Astrocyte (in vitro differentiated cells and primary cell): Measurements from ENCODE around the gene SERPINH1. TPM values are rescaled to one million over a fixed set of nuclear protein-coding genes. Genes with fewer than 3 reads are reported as not detected.
"Not testable (repeated sequence)": the region's sequence is repeated elsewhere in the genome, so short reads cannot be mapped to it uniquely, and the experiment has no call there.

Source experiments
- DNase-seq: peaks from one replicate; pipeline ENCODE4 v3.0.0-alpha.2; 2010; ENCODE audit warnings: low read depth
- FAIRE-seq: peaks from 2 replicates; lab custom pipeline; 2011; peaks lifted over from hg19 to GRCh38; lab: Jason Lieb, UNC
- H2AFZ ChIP-seq: 2 replicates; pipeline ENCODE4 v1.6.0; 2012; ENCODE audit warnings: low read depth, low read length, inconsistent platforms
- H3K27ac ChIP-seq: 2 replicates; pipeline ENCODE4 v1.5.1; 2011; ENCODE audit warnings: low read depth, low read length, inconsistent platforms
- H3K27me3 ChIP-seq: 2 replicates; pipeline ENCODE4 v1.6.0; 2011; ENCODE audit warnings: low read length, inconsistent platforms; ENCODE audit not compliant: insufficient read depth
- H3K36me3 ChIP-seq: 2 replicates; pipeline ENCODE4 v1.5.1; 2011; ENCODE audit warnings: low read length, inconsistent platforms; ENCODE audit not compliant: insufficient read depth
- H3K4me1 ChIP-seq: 2 replicates; pipeline ENCODE4 v1.5.1; 2011; ENCODE audit warnings: low read length, inconsistent platforms; ENCODE audit not compliant: insufficient read depth
- H3K4me2 ChIP-seq: 2 replicates; pipeline ENCODE4 v1.6.0; 2012; ENCODE audit warnings: low read length, inconsistent platforms
- H3K4me3 ChIP-seq: 2 replicates; pipeline ENCODE4 v1.5.1; 2011; ENCODE audit warnings: low read depth, mild to moderate bottlenecking, low read length, inconsistent platforms; ENCODE audit not compliant: insufficient read depth
- H3K79me2 ChIP-seq: 2 replicates; pipeline ENCODE4 v1.6.0; 2012; ENCODE audit warnings: mild to moderate bottlenecking, low read length, inconsistent platforms; ENCODE audit not compliant: insufficient read depth
- H3K9ac ChIP-seq: 2 replicates; pipeline ENCODE4 v1.6.0; 2012; ENCODE audit warnings: mild to moderate bottlenecking, low read length, inconsistent platforms
- H3K9me3 ChIP-seq: 2 replicates; pipeline ENCODE4 v1.5.1; 2012; ENCODE audit warnings: low read depth, mild to moderate bottlenecking, low read length, inconsistent platforms; ENCODE audit not compliant: insufficient read depth
- H4K20me1 ChIP-seq: 2 replicates; pipeline ENCODE4 v1.6.0; 2012; ENCODE audit warnings: low read length, inconsistent platforms; ENCODE audit not compliant: insufficient read depth
- H3K27ac Mint-ChIP-seq: one replicate; pipeline ENCODE4 v1.8.0; 2021; ENCODE audit warnings: mild to moderate bottlenecking, mixed read lengths; ENCODE audit not compliant: unreplicated experiment
- H3K27me3 Mint-ChIP-seq: one replicate; pipeline ENCODE4 v1.8.0; 2021; ENCODE audit warnings: low read depth, mixed read lengths; ENCODE audit not compliant: unreplicated experiment
- H3K36me3 Mint-ChIP-seq: one replicate; pipeline ENCODE4 v1.8.0; 2021; ENCODE audit warnings: low read depth, mixed read lengths; ENCODE audit not compliant: unreplicated experiment
- H3K4me1 Mint-ChIP-seq: one replicate; pipeline ENCODE4 v1.8.0; 2021; ENCODE audit warnings: low read depth, mixed read lengths; ENCODE audit not compliant: unreplicated experiment
- H3K4me3 Mint-ChIP-seq: one replicate; pipeline ENCODE4 v1.8.0; 2021; ENCODE audit warnings: mild to moderate bottlenecking, moderate library complexity, mixed read lengths; ENCODE audit not compliant: unreplicated experiment
- H3K9me3 Mint-ChIP-seq: one replicate; pipeline ENCODE4 v1.8.0; 2021; ENCODE audit warnings: mild to moderate bottlenecking, mixed read lengths; ENCODE audit not compliant: unreplicated experiment
- EZH2 ChIP-seq: IDR thresholded peaks from 2 replicates; pipeline ENCODE4 v1.6.1; 2012; ENCODE audit warnings: mild to moderate bottlenecking, low read length, inconsistent platforms; ENCODE audit not compliant: insufficient read depth
- total RNA-seq: library from RNA; stranded (reverse); gene quantifications from 2 replicates; pipeline ENCODE4 v1.2.1, GENCODE V29; 2021
- TF ChIP-seq, protein P1 (sequence below): IDR thresholded peaks from 2 replicates; pipeline ENCODE4 v1.5.1; 2011; ENCODE audit warnings: low read depth, mild to moderate bottlenecking, inconsistent platforms, low read length, moderate library complexity; ENCODE audit not compliant: insufficient read depth

SERPINH1 gene
- total RNA-seq, 1 donor from 2014 or later = 768 TPM

DNA sequence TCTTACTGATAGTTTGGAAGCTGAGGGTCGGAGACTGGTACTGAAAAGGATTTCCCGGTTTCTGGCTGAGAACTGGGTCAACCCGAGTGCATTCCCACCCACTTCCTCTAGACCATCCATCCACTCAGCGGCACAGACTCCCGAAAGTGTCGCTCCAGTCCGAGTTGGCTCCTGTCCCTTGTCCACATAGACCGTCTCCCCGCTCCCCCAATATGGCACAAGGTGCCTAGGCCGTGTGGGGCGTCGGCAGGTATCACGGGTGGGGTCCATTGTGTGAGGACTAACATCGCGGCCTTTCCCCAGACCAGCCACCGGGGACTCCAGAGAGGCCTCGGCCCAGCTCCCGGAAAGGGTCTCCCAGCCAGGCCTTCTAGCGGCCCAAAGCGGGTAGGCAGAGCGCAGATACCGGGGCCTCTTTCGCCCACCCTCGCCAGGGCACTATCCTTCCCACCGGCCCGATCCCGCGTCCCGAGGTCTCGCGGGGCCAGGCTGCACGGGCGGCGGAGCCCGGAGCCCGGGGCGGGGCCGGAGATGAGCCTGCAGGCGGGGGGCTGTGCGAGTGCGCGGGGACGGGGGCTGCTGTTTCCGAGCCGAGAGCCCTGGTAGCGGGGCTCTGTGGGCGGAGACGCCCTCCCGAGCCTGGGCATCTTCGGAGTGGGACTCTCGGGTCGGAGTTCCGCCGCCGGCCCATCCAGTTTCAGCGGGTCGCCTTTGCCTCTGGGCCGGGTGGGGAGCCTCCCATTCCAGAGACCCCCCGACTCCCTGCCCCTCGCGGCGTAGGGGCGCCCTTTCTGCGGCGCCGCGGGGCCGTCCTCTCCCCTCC, 21.1 kb downstream of the SERPINH1 start:
- no peaks in the 10 kb centered on the region for H3K79me2 ChIP-seq
- peak overlapping the region; percentile 95 for H3K9ac ChIP-seq
- peak overlapping the region; percentile 81 for H3K27ac ChIP-seq
- H3K4me3 ChIP-seq = peak overlapping the region; percentile 64
- no peak for FAIRE-seq
- H3K27ac Mint-ChIP-seq = peak overlapping the region; percentile 80
- H3K9me3 ChIP-seq = no peaks in the 10 kb centered on the region
- H3K4me2 ChIP-seq = peak overlapping the region; percentile 93
- DNase-seq = peak; percentile 60
- peaks cover 9% of the 10 kb centered on the region for H3K4me1 Mint-ChIP-seq
- H3K36me3 ChIP-seq = no peaks in the 10 kb centered on the region
- peaks cover 3% of the 10 kb centered on the region for H3K36me3 Mint-ChIP-seq
- peaks cover 6% of the 10 kb centered on the region for H3K27me3 Mint-ChIP-seq
- TF ChIP-seq EZH2 = no peak
- TF ChIP-seq, protein P1, sequence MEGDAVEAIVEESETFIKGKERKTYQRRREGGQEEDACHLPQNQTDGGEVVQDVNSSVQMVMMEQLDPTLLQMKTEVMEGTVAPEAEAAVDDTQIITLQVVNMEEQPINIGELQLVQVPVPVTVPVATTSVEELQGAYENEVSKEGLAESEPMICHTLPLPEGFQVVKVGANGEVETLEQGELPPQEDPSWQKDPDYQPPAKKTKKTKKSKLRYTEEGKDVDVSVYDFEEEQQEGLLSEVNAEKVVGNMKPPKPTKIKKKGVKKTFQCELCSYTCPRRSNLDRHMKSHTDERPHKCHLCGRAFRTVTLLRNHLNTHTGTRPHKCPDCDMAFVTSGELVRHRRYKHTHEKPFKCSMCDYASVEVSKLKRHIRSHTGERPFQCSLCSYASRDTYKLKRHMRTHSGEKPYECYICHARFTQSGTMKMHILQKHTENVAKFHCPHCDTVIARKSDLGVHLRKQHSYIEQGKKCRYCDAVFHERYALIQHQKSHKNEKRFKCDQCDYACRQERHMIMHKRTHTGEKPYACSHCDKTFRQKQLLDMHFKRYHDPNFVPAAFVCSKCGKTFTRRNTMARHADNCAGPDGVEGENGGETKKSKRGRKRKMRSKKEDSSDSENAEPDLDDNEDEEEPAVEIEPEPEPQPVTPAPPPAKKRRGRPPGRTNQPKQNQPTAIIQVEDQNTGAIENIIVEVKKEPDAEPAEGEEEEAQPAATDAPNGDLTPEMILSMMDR = no peak
- peaks cover 16% of the 10 kb centered on the region for H3K4me1 ChIP-seq
- H3K27me3 ChIP-seq = no peaks in the 10 kb centered on the region
- H3K4me3 Mint-ChIP-seq = peak overlapping the region; percentile 81
- H4K20me1 ChIP-seq = no peaks in the 10 kb centered on the region
- peak overlapping the region; percentile 83 for H2AFZ ChIP-seq
- no peaks in the 10 kb centered on the region for H3K9me3 Mint-ChIP-seq

DNA sequence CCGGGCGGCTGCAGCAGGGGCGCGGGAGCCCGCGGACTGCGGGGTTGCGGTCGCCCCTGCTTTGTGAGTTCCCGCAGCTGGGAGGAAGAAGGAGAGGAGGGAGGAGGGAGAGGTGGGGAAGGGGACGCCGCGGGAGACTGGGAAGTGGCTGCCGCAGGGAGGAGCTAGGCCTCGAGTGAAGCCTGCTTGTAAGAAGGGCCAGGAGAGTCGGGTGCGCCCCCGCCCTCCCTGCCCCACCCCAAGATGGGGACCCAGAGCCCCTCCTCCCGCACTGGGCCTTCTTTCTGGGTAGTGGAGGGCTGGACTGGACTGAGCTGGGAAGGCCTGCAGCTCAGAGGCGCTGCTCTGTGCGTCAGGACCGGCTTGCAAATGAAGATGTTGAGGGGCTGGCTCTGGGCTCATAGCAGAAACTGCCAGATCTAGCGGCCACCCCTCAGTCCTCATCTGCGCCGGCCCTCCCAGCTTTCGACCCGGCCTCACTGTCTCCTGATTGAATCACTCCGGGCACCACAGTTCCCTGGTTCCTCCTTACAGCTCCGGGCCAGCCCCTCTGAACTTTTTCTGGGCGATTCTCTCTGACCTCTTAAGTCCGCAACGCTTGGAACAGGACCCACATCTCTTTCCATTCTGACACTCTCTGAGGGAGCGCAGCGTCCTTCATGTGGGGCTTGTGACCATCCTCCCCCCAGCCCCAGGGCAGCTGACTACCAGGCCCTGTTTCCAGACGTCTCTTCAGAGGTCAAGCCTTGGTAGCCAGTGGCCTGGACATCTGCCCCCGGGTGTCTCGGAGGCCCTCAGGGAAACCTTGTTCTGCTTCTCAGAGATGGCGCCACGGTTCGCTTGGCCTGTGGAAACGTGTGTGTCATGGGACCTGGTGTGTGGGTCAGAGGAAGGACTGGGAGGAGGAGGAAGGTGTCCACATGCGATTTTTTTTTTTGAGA, 21.9 kb downstream of the SERPINH1 start:
- peaks cover 3% of the 10 kb centered on the region for H3K36me3 Mint-ChIP-seq
- no peak for TF ChIP-seq EZH2
- TF ChIP-seq, protein P1 = no peak

DNA sequence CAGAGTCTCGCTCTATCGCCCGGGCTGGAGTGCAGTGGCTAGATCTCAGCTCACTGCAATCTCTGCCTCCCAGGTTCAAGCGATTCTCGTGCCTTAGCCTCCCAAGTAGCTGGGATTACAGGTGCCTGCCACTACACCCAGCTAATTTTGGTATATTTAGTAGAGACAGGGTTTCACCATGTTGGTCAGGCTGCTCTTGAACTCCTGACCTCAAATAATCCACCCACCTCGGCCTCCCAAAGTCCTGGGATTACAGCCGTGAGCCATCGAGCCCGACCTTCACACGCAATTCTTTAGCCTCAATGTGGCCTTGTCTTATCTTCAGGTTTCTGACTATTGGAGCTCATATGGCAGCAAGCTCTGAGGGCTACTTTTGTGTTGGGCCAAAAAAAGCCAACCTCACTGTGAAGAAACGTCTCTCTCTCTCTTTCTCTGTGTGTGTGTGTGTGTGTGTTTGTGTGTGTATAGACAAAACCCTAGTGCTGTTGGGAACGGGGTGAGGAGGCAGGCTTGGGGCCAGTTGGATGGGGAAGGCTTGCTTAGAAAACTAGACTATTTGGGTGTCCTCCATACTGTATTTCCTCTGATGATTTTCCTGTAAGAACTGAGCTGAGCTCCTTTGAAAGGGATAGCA, 22.7 kb downstream of the SERPINH1 start:
- H3K36me3 ChIP-seq, H3K27me3 Mint-ChIP-seq, H3K4me3 ChIP-seq, H4K20me1 ChIP-seq, H3K4me1 Mint-ChIP-seq, H3K36me3 Mint-ChIP-seq, H3K27me3 ChIP-seq, H3K27ac ChIP-seq, H3K79me2 ChIP-seq, H3K9ac ChIP-seq, FAIRE-seq, H3K9me3 Mint-ChIP-seq, H3K9me3 ChIP-seq, H2AFZ ChIP-seq, DNase-seq: not testable (repeated sequence)
- Mint-ChIP-seq H3K4me3 (peak overlapping the region; percentile 34), H3K27ac (peak overlapping the region; percentile 88)
- H3K4me1 ChIP-seq = peaks cover 16% of the 10 kb centered on the region
- H3K4me2 ChIP-seq = peak overlapping the region; percentile 93

More for the DNA sequence above, 21.9 kb downstream of the SERPINH1 start:
- H4K20me1 ChIP-seq = no peaks in the 10 kb centered on the region
- peak overlapping the region; percentile 83 for H2AFZ ChIP-seq
- no peaks in the 10 kb centered on the region for H3K27me3 ChIP-seq
- DNase-seq (peak; percentile 76), FAIRE-seq (no peak)
- Mint-ChIP-seq H3K27me3 (peaks cover 8% of the 10 kb centered on the region), H3K4me3 (peak overlapping the region; percentile 84), H3K27ac (peak overlapping the region; percentile 97), H3K9me3 (no peaks in the 10 kb centered on the region), H3K4me1 (peaks cover 9% of the 10 kb centered on the region)
- H3K36me3 ChIP-seq = no peaks in the 10 kb centered on the region
- peak overlapping the region; percentile 93 for H3K4me2 ChIP-seq
- H3K27ac ChIP-seq = peak overlapping the region; percentile 81
- H3K4me1 ChIP-seq = peaks cover 16% of the 10 kb centered on the region
- H3K4me3 ChIP-seq = peak overlapping the region; percentile 64
- no peaks in the 10 kb centered on the region for H3K79me2 ChIP-seq
- no peaks in the 10 kb centered on the region for H3K9me3 ChIP-seq
- peak overlapping the region; percentile 95 for H3K9ac ChIP-seq
